Ishikawa (cell line): ENCODE data around the gene MPV17.

Source experiments
- EP300 ChIP-seq: IDR thresholded peaks from 2 replicates; pipeline ENCODE4 v1.6.1; 2012; ENCODE audit warnings: borderline replicate concordance
- TCF12 ChIP-seq: IDR thresholded peaks from 2 replicates; pipeline ENCODE4 v1.6.1; 2012; ENCODE audit warnings: low read depth
- TEAD4 ChIP-seq: IDR thresholded peaks from 2 replicates; pipeline ENCODE4 v1.6.1; 2012

GRCh38 chr2:27363933-27364332, 41.0 kb upstream of the MPV17 start:
- no peak for TF ChIP-seq EP300
- no peak for TF ChIP-seq TEAD4
- TF ChIP-seq TCF12, result no peak
